H9 (cell line): Measurements from ENCODE around the gene TMCO4. TPM values are rescaled to one million over a fixed set of nuclear protein-coding genes. Genes with fewer than 3 reads are reported as not detected.

Experiments used
- DNase-seq: peaks from one replicate; pipeline ENCODE4 v3.0.0-alpha.2; 2017
- H2AFZ ChIP-seq: one replicate; pipeline ENCODE4 v1.6.1; 2013; ENCODE audit warnings: mild to moderate bottlenecking, low read length, control low read depth, moderate library complexity
- H2AK5ac ChIP-seq: 2 replicates; pipeline ENCODE4 v1.6.1; 2013; ENCODE audit warnings: low read length, control low read depth, mixed read lengths; ENCODE audit not compliant: insufficient read length
- H2BK120ac ChIP-seq: one replicate; pipeline ENCODE4 v1.6.1; 2013; ENCODE audit warnings: low read depth, mild to moderate bottlenecking, low read length, control low read depth, inconsistent platforms; ENCODE audit not compliant: poor library complexity, severe bottlenecking
- H2BK12ac ChIP-seq: 2 replicates; pipeline ENCODE4 v1.6.1; 2013; ENCODE audit warnings: low read length, control low read depth, mixed read lengths, low read depth; ENCODE audit not compliant: insufficient read length
- H2BK15ac ChIP-seq: 2 replicates; pipeline ENCODE4 v1.6.1; 2013; ENCODE audit warnings: low read depth, low read length, control low read depth
- H2BK20ac ChIP-seq: one replicate; pipeline ENCODE4 v1.6.1; 2013; ENCODE audit warnings: low read depth, mild to moderate bottlenecking, low read length, control low read depth, inconsistent platforms; ENCODE audit not compliant: poor library complexity, severe bottlenecking
- H2BK5ac ChIP-seq: 2 replicates; pipeline ENCODE4 v1.6.1; 2013; ENCODE audit warnings: low read length, control low read depth, mixed read lengths; ENCODE audit not compliant: insufficient read length
- H3K14ac ChIP-seq: 2 replicates; pipeline ENCODE4 v1.6.1; 2013; ENCODE audit warnings: low read length, control low read depth; ENCODE audit not compliant: insufficient read depth
- H3K18ac ChIP-seq: 2 replicates; pipeline ENCODE4 v1.6.1; 2013; ENCODE audit warnings: low read depth, mild to moderate bottlenecking, mixed read lengths, low read length, control low read depth; ENCODE audit not compliant: insufficient read length
- H3K23ac ChIP-seq: 2 replicates; pipeline ENCODE4 v1.6.1; 2013; ENCODE audit warnings: low read length, control low read depth, mixed read lengths, low read depth; ENCODE audit not compliant: insufficient read length
- H3K23me2 ChIP-seq: 2 replicates; pipeline ENCODE4 v1.6.1; 2013; ENCODE audit warnings: low read depth, mild to moderate bottlenecking, mixed read lengths, low read length, control low read depth; ENCODE audit not compliant: insufficient read length, poor library complexity, severe bottlenecking
- H3K27ac ChIP-seq: 2 replicates; pipeline ENCODE4 v1.5.1; 2013; ENCODE audit warnings: low read length, control low read depth, mixed read lengths, low read depth; ENCODE audit not compliant: insufficient read length
- H3K27me3 ChIP-seq: 2 replicates; pipeline ENCODE4 v1.6.1; 2013; ENCODE audit warnings: low read length, control low read depth, inconsistent platforms; ENCODE audit not compliant: insufficient read depth
- H3K4ac ChIP-seq: 2 replicates; pipeline ENCODE4 v1.6.1; 2013; ENCODE audit warnings: low read depth, mild to moderate bottlenecking, control low read depth, inconsistent platforms, low read length, moderate library complexity
- H3K4me1 ChIP-seq: 2 replicates; pipeline ENCODE4 v1.6.1; 2013; ENCODE audit warnings: low read length, control low read depth, inconsistent platforms; ENCODE audit not compliant: insufficient read depth
- H3K4me2 ChIP-seq: 2 replicates; pipeline ENCODE4 v1.6.1; 2013; ENCODE audit warnings: low read length, control low read depth, mixed read lengths; ENCODE audit not compliant: insufficient read length, insufficient read depth
- H3K56ac ChIP-seq: 2 replicates; pipeline ENCODE4 v1.6.1; 2013; ENCODE audit warnings: low read depth, mild to moderate bottlenecking, mixed read lengths, low read length, control low read depth; ENCODE audit not compliant: insufficient read length
- H3K79me1 ChIP-seq: 2 replicates; pipeline ENCODE4 v1.6.1; 2013; ENCODE audit warnings: low read depth, mild to moderate bottlenecking, moderate library complexity, low read length, control low read depth, inconsistent platforms; ENCODE audit not compliant: insufficient read depth, poor library complexity, severe bottlenecking
- H3K79me2 ChIP-seq: 2 replicates; pipeline ENCODE4 v1.6.1; 2013; ENCODE audit warnings: low read length, control low read depth, inconsistent platforms; ENCODE audit not compliant: insufficient read depth
- H3K9ac ChIP-seq: 2 replicates; pipeline ENCODE4 v1.6.1; 2013; ENCODE audit warnings: low read length, control low read depth, mixed read lengths; ENCODE audit not compliant: insufficient read length; ENCODE audit errors: extremely low read depth
- H3K9me3 ChIP-seq: one replicate; pipeline ENCODE4 v1.6.1; 2013; ENCODE audit warnings: low read depth, low read length, inconsistent platforms; ENCODE audit not compliant: control insufficient read depth
- H3T11ph ChIP-seq: one replicate; pipeline ENCODE4 v1.6.1; 2013; ENCODE audit warnings: mild to moderate bottlenecking, low read length, control low read depth, inconsistent platforms
- H4K20me1 ChIP-seq: one replicate; pipeline ENCODE4 v1.6.1; 2013; ENCODE audit not compliant: control insufficient read depth, insufficient read length, insufficient read depth
- H4K5ac ChIP-seq: 2 replicates; pipeline ENCODE4 v1.6.1; 2013; ENCODE audit warnings: low read depth, mild to moderate bottlenecking, mixed read lengths, low read length, control low read depth; ENCODE audit not compliant: insufficient read length
- H4K8ac ChIP-seq: replicated peaks from 2 replicates; pipeline ENCODE4 v1.6.1; 2013; ENCODE audit warnings: low read length, control low read depth, mixed read lengths, low read depth; ENCODE audit not compliant: insufficient read length
- H4K91ac ChIP-seq: 2 replicates; pipeline ENCODE4 v1.6.1; 2013; ENCODE audit warnings: low read depth, mild to moderate bottlenecking, moderate library complexity, mixed read lengths, low read length, control low read depth; ENCODE audit not compliant: insufficient read length
- H3K27ac Mint-ChIP-seq, 3 experiments: 2 replicates in 2 of 3; 3 replicates in 1 of 3; pipeline ENCODE4 v1.8.0; 2020 to 2021; ENCODE audit warnings: mixed read lengths in 3 of 3, mild to moderate bottlenecking in 1 of 3, moderate library complexity in 1 of 3
- H3K27me3 Mint-ChIP-seq: 2 replicates; pipeline ENCODE4 v1.8.0; 2021; ENCODE audit warnings: low read depth, mild to moderate bottlenecking, moderate library complexity, mixed read lengths
- H3K36me3 Mint-ChIP-seq, 3 experiments: 2 replicates in 2 of 3; 3 replicates in 1 of 3; pipeline ENCODE4 v1.8.0; 2020 to 2021; ENCODE audit warnings: low read depth in 3 of 3, mixed read lengths in 3 of 3; ENCODE audit not compliant: insufficient read depth in 1 of 3
- H3K4me1 Mint-ChIP-seq, 2 experiments: 2 replicates each; pipeline ENCODE4 v1.8.0; 2020; ENCODE audit warnings: mixed read lengths in 2 of 2
- H3K4me3 Mint-ChIP-seq, 2 experiments: 2 replicates in 1 of 2; 3 replicates in 1 of 2; pipeline ENCODE4 v1.8.0; 2020 to 2021; ENCODE audit warnings: mild to moderate bottlenecking in 2 of 2, mixed read lengths in 2 of 2, moderate library complexity in 1 of 2
- H3K9me3 Mint-ChIP-seq, 2 experiments: 2 replicates in 1 of 2; 3 replicates in 1 of 2; pipeline ENCODE4 v1.8.0; 2020; ENCODE audit warnings: mild to moderate bottlenecking in 2 of 2, mixed read lengths in 2 of 2, moderate library complexity in 1 of 2
- CTCF ChIP-seq: fragments of 200-600 bp; sonication (generic); conservative IDR thresholded peaks from 3 replicates; pipeline ENCODE4 v1.8.0; 2021; ENCODE audit warnings: antibody characterized with exemption, mild to moderate bottlenecking
- WGBS: extraction: QIAGEN DNeasy Blood & Tissue Kit; methylation state at CpG from one replicate; pipeline ENCODE4 v1.1.7; 2013; ENCODE audit warnings: missing lambda C conversion rate, low lambda C conversion rate, mixed read lengths; ENCODE audit not compliant: insufficient read length; ENCODE audit errors: extremely low coverage; 5-methylcytosine and 5-hydroxymethylcytosine counted together
- total RNA-seq: library from RNA; stranded (reverse); gene quantifications from 2 replicates; pipeline ENCODE4 v1.2.1, GENCODE V29; 2021

Gene TMCO4
- total RNA-seq, 1 experiment from 2014 or later = 4.0 TPM

- Histone ChIP-seq H3K23me2 (no peaks in the 10 kb centered on the region), H4K8ac (no peak overlapping the region), H2BK20ac (no peak overlapping the region), H3K27me3 (no peaks in the 10 kb centered on the region), H3K14ac (no peak overlapping the region; the same call in 1 of the 2 replicates), H3T11ph (no peak overlapping the region), H3K23ac (no peak overlapping the region), H3K4ac (no peak overlapping the region), H4K5ac (no peak overlapping the region), H3K79me2 (no peaks in the 10 kb centered on the region), H3K79me1 (no peaks in the 10 kb centered on the region), H4K91ac (no peak overlapping the region), H3K27ac (no peak overlapping the region), H3K9me3 (no peaks in the 10 kb centered on the region), H3K56ac (no peak overlapping the region), H2AFZ (no peak overlapping the region), H3K18ac (no peak overlapping the region), H3K4me2 (no peak overlapping the region), H2BK5ac (no peak overlapping the region), H2BK15ac (no peak overlapping the region), H4K20me1 (no peaks in the 10 kb centered on the region), H3K9ac (no peak overlapping the region), H2AK5ac (no peak overlapping the region), H2BK120ac (no peak overlapping the region), H2BK12ac (no peak overlapping the region), H3K4me1 (no peaks in the 10 kb centered on the region)
- Mint-ChIP-seq H3K36me3 (no peaks in the 10 kb centered on the region; a peak in 1 of 7 replicates), H3K27me3 (peaks cover 3% of the 10 kb centered on the region), H3K27ac (peak overlapping the region in 1 of 3 experiments; percentile 74; a peak in 1 of 7 replicates), H3K9me3 (no peaks in the 10 kb centered on the region), H3K4me1 (peaks cover 8 to 17% of the 10 kb centered on the region in 2 experiments), H3K4me3 (no peak overlapping the region)
- DNase-seq = no peak
- WGBS = no CpG with 5 or more reads among the region's 4 CpGs
- TF ChIP-seq CTCF = no peak
Observed at GRCh38 chr1:19698181-19698580, 101.5 kb downstream of the TMCO4 start.
